Body of pancreas (tissue), 4 donors: ENCODE results near the gene HEYL. TPM values are rescaled to one million over a fixed set of nuclear protein-coding genes. Genes with fewer than 3 reads are reported as not detected.

ENCODE experiments used
- ATAC-seq: fragments of 150-250 bp; one replicate; pipeline ENCODE4 v1.9.1; 2016
- DNase-seq, 4 donors: peaks; one replicate each; pipeline ENCODE4 v3.0.0-alpha.2; 2019
- H3K27ac ChIP-seq, 4 donors: fragments of 200-600 bp; sonication (generic); 1 replicate in 3 of 4; 2 replicates in 1 of 4; pipeline versions ENCODE4 v1.5.1 to v1.6.1; 2016 to 2019; ENCODE audit warnings: mild to moderate bottlenecking in 1 of 4, mixed read lengths in 1 of 4, moderate library complexity in 1 of 4
- H3K27me3 ChIP-seq, 2 donors: fragments of 200-600 bp; sonication (generic); one replicate each; pipeline ENCODE4 v1.6.0; 2016; ENCODE audit warnings: mild to moderate bottlenecking in 1 of 2
- H3K36me3 ChIP-seq, 2 donors: fragments of 200-600 bp; sonication (generic); replicated peaks in 1 of 2; 2 replicates each; pipeline ENCODE4 v1.5.1; 2016; ENCODE audit warnings: low read depth in 2 of 2; ENCODE audit not compliant: insufficient read depth in 1 of 2
- H3K4me1 ChIP-seq: fragments of 200-600 bp; sonication (generic); one replicate; pipeline ENCODE4 v1.6.0; 2016
- H3K4me3 ChIP-seq, 2 donors: fragments of 200-600 bp; sonication (generic); 1 replicate in 1 of 2; 2 replicates in 1 of 2; pipeline ENCODE4 v1.5.1; 2016 to 2019
- H3K9me3 ChIP-seq, 3 donors: fragments of 200-600 bp; sonication (generic); 1 replicate in 2 of 3; 2 replicates in 1 of 3; pipeline ENCODE4 v1.5.1; 2016
- CTCF ChIP-seq, 7 experiments: fragments of 450-650 bp in 4 of 7; fragments of 200-600 bp in 3 of 7; sonication (generic) in 3 of 7; IDR thresholded peaks; one replicate each; pipeline ENCODE4 v1.5.1; 2016 to 2019; ENCODE audit warnings: antibody characterized with exemption in 7 of 7
- POLR2A ChIP-seq, 3 donors: fragments of 450-650 bp; IDR thresholded peaks; one replicate each; pipeline ENCODE4 v1.6.1; 2016; ENCODE audit warnings: antibody characterized with exemption in 3 of 3, mild to moderate bottlenecking in 2 of 3
- WGBS, 2 donors: methylation state at CpG; one replicate each; pipeline ENCODE4 v1.1.5; 2017; 5-methylcytosine and 5-hydroxymethylcytosine counted together
- intact Hi-C: fragments of 100-400 bp; cut with DNase I; formaldehyde crosslinking; loops from one replicate; pipeline ENCODE4 v1.15.1; 2023
- total RNA-seq, 2 donors: library from RNA; depleted of rRNA; stranded (reverse); fragments of >200 nt; gene quantifications; one replicate each; pipeline ENCODE4 v1.1.0, GENCODE V29; 2016

The HEYL gene
- total RNA-seq, 2 donors from 2014 or later = 33.6 to 33.7 TPM

GRCh38 chr1:39652554-39652953, 13.1 kb upstream of the HEYL start:
- Histone ChIP-seq H3K4me3 (no peak overlapping the region), H3K27ac (peak overlapping the region in 1 of 4 donors; percentile 1), H3K27me3 (no peaks in the 10 kb centered on the region), H3K4me1 (peaks cover 41% of the 10 kb centered on the region), H3K36me3 (no peaks in the 10 kb centered on the region), H3K9me3 (no peaks in the 10 kb centered on the region)
- TF ChIP-seq CTCF (IDR thresholded peaks at IDR 0.05) (no peak), POLR2A (IDR thresholded peaks at IDR 0.05) (no peak)
- no peak for DNase-seq
- WGBS, 2 donors = 87 to 90% methylated on average over 2 of the region's 2 CpGs
- peak; percentile 7 for ATAC-seq
- intact Hi-C loops = loop anchor here (5.0 kb wide), 1 partner anchor 45 kb away; no protein-coding TSS in a partner anchor

- Histone ChIP-seq H3K27ac (peak overlapping the region in 1 of 4 donors; percentile 1), H3K36me3 (no peaks in the 10 kb centered on the region), H3K4me3 (no peak overlapping the region), H3K4me1 (peaks cover 45% of the 10 kb centered on the region), H3K9me3 (no peaks in the 10 kb centered on the region), H3K27me3 (no peaks in the 10 kb centered on the region)
- no peak for TF ChIP-seq POLR2A (IDR thresholded peaks at IDR 0.05)
- no peak for TF ChIP-seq CTCF (IDR thresholded peaks at IDR 0.05)
- ATAC-seq (peak; percentile 16), DNase-seq (peak in 1 of 4 donors; percentile 30)
- 82 to 84% methylated on average over 6 of the region's 6 CpGs for WGBS, 2 donors
- intact Hi-C loops = loop anchor here (5.0 kb wide), 1 partner anchor 45 kb away; no protein-coding TSS in a partner anchor
These were observed 12.7 kb upstream of the HEYL start for GRCh38 chr1:39652105-39652504.

GRCh38 chr1:39650431-39650830, 11.0 kb upstream of the HEYL start:
- H3K9me3 ChIP-seq = no peaks in the 10 kb centered on the region
- intact Hi-C loops = loop anchor here (5.0 kb wide), 1 partner anchor 43 kb away; no protein-coding TSS in a partner anchor
- H3K27ac ChIP-seq = peak overlapping the region in 2 of 4 donors; percentile 5 to 35
- ATAC-seq = no peak
- H3K4me3 ChIP-seq = no peak overlapping the region
- peaks cover 61% of the 10 kb centered on the region for H3K4me1 ChIP-seq
- no peaks in the 10 kb centered on the region for H3K27me3 ChIP-seq
- no peak for DNase-seq
- H3K36me3 ChIP-seq = no peaks in the 10 kb centered on the region
- no peak for TF ChIP-seq CTCF (IDR thresholded peaks at IDR 0.05)
- TF ChIP-seq POLR2A (IDR thresholded peaks at IDR 0.05) = no peak
- 93 to 100% methylated on average over 1 of the region's 1 CpG for WGBS, 2 donors

- H3K9me3 ChIP-seq = no peaks in the 10 kb centered on the region
- no peak for TF ChIP-seq POLR2A (IDR thresholded peaks at IDR 0.05)
- TF ChIP-seq CTCF (IDR thresholded peaks at IDR 0.05) = no peak
- no peaks in the 10 kb centered on the region for H3K27me3 ChIP-seq
- H3K4me3 ChIP-seq = no peak overlapping the region
- 84 to 94% methylated on average over 2 of the region's 2 CpGs for whole genome bisulfite sequencing, 2 donors
- H3K27ac ChIP-seq = peak overlapping the region in 2 of 4 donors; percentile 5 to 35
- DNase-seq (no peak), ATAC-seq (no peak)
- intact Hi-C loops = loop anchor here (5.0 kb wide), 1 partner anchor 42 kb away; no protein-coding TSS in a partner anchor
- peaks cover 68% of the 10 kb centered on the region for H3K4me1 ChIP-seq
- no peaks in the 10 kb centered on the region for H3K36me3 ChIP-seq
These were observed 10.3 kb upstream of the HEYL start for GRCh38 chr1:39649636-39650185.

GRCh38 chr1:39648496-39648895, 9.1 kb upstream of the HEYL start:
- Histone ChIP-seq H3K36me3 (no peaks in the 10 kb centered on the region), H3K4me1 (peaks cover 73% of the 10 kb centered on the region), H3K27ac (peak overlapping the region; percentile 84 to 97 (median 94)), H3K9me3 (no peaks in the 10 kb centered on the region), H3K4me3 (no peak overlapping the region), H3K27me3 (no peaks in the 10 kb centered on the region)
- DNase-seq = peak in 3 of 4 donors; percentile 52 to 66 (median 57)
- no peak for ATAC-seq
- TF ChIP-seq CTCF (IDR thresholded peaks at IDR 0.05) = no peak
- intact Hi-C loops = no loop called here
- 40 to 61% methylated on average over 2 of the region's 2 CpGs for WGBS, 2 donors
